ENCODE data around the gene CCSER1. TPM values are rescaled to one million over a fixed set of nuclear protein-coding genes. Genes with fewer than 3 reads are reported as not detected.

The CCSER1 gene
- total RNA-seq, 1 donor, result 0.43 TPM

DNA sequence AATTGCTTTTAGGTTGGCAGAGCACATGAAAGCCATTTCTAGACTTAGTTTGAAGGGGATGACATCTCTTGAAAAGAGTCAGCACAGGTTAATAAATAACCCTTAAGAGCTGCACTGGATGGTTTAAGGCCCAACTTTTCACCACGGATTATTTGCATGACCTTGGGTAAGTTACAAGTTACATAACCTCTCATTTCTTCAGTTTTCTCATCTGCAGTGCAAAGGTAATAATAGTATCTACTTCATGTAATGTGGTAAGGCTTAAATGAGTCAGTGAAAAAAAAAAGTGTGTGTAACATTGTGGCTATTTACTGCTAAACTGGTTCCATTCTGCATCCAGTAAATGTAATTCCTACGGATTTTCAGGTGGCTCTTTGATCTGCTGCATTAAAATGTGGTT is 715.8 kb downstream of the CCSER1 start:
- DNase-seq (ENCODE audit: low read depth), result no peak
- no peak for TF ChIP-seq CTCF (IDR thresholded peaks at IDR 0.05; ENCODE audit: insufficient read depth, low read depth, low read length)

GRCh38 chr4:90844241-90844640 is 717.0 kb downstream of the CCSER1 start:
- no peak for TF ChIP-seq CTCF (IDR thresholded peaks at IDR 0.05; ENCODE audit: insufficient read depth, low read depth, low read length)
- DNase-seq (ENCODE audit: low read depth), result no peak
- H3K4me3 ChIP-seq (ENCODE audit: low read depth, low read length), result no peak overlapping the region

More for the DNA sequence above, 715.8 kb downstream of the CCSER1 start:
- no peak overlapping the region for H3K4me3 ChIP-seq (ENCODE audit: low read depth, low read length)

DNA sequence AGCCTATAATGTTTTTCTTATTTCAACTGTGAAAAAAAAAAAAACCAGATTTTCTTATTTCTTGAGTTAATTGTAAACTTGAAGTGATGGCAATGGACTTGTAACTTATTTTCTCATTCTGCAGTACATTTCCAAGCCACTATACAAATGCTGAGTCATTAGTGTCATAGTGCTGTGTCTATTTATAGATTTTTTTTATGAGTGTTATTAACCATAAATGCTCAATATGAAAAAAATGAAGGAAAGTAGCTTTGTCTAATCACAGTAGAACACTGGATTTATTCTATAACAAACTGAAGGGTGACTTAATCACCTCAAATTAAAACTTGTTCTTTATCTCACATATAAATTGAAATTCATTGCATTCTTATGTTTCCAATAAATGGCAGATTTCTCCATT is 718.6 kb downstream of the CCSER1 start:
- no peak overlapping the region for H3K4me3 ChIP-seq (ENCODE audit: low read depth, low read length)
- no peak for DNase-seq (ENCODE audit: low read depth)
- no peak for TF ChIP-seq CTCF (IDR thresholded peaks at IDR 0.05; ENCODE audit: insufficient read depth, low read depth, low read length)

- no peak for TF ChIP-seq CTCF (IDR thresholded peaks at IDR 0.05; ENCODE audit: insufficient read depth, low read depth, low read length)
- no peak overlapping the region for H3K4me3 ChIP-seq (ENCODE audit: low read depth, low read length)
- DNase-seq (ENCODE audit: low read depth), result no peak
Observed at GRCh38 chr4:90852237-90852636, 725.0 kb downstream of the CCSER1 start.

- no peak for TF ChIP-seq CTCF (IDR thresholded peaks at IDR 0.05; ENCODE audit: insufficient read depth, low read depth, low read length)
- H3K4me3 ChIP-seq (ENCODE audit: low read depth, low read length), result no peak overlapping the region
- DNase-seq (ENCODE audit: low read depth), result no peak
Observed at GRCh38 chr4:90855111-90855510, 727.9 kb downstream of the CCSER1 start.

- no peak overlapping the region for H3K4me3 ChIP-seq (ENCODE audit: low read depth, low read length)
- TF ChIP-seq CTCF (IDR thresholded peaks at IDR 0.05; ENCODE audit: insufficient read depth, low read depth, low read length), result no peak
- DNase-seq (ENCODE audit: low read depth), result no peak
Observed at GRCh38 chr4:90857081-90857820, 730.1 kb downstream of the CCSER1 start.

DNA sequence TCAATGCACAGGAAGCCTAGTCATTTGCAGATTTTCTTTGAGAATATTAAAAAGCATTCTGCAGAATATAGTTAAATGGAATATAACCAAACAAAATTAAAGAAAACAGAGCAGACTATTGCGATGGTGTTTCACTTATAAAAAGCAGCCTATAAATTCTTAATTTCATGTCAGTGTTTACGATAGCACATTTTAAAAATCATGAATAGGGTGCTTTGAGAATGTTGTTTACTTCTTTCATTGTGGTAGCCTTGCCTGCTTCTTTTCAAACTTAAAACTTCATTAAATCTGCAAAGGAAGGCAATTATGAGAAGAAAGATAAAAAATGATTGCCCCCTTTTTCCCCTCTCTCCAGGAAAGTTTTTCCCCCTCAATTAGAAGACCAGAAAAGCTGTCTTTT is 748.6 kb downstream of the CCSER1 start:
- H3K4me3 ChIP-seq (ENCODE audit: low read depth, low read length), result no peak overlapping the region
- no peak for DNase-seq (ENCODE audit: low read depth)
- TF ChIP-seq CTCF (IDR thresholded peaks at IDR 0.05; ENCODE audit: insufficient read depth, low read depth, low read length), result no peak

Data from fibroblast of villous mesenchyme (primary cell).